GM13977 (cell line): ENCODE measurements around the gene RAB3C.
A peak's percentile ranks its signal among the peaks of the same experiment; 100 is the strongest.

ENCODE experiments used
- DNase-seq: peaks from one replicate; pipeline ENCODE4 v3.0.0; 2012; ENCODE audit warnings: low spot score
- CTCF ChIP-seq: IDR thresholded peaks from 2 replicates; pipeline ENCODE4 v1.5.1; 2012; ENCODE audit warnings: mild to moderate bottlenecking, control low read depth; ENCODE audit not compliant: insufficient read depth; ENCODE audit errors: extremely low read depth, missing control alignments
- in situ Hi-C: fragments of 300-500 bp; cut with MboI; formaldehyde crosslinking; loops from one replicate; pipeline ENCODE4 v1.12.0; 2022; ENCODE audit warnings: low sequenced_read_pairs, low pct_unique_long_range_greater_than_20kb, mixed read lengths, inconsistent platforms; ENCODE audit not compliant: unreplicated experiment

RAB3C gene

DNA sequence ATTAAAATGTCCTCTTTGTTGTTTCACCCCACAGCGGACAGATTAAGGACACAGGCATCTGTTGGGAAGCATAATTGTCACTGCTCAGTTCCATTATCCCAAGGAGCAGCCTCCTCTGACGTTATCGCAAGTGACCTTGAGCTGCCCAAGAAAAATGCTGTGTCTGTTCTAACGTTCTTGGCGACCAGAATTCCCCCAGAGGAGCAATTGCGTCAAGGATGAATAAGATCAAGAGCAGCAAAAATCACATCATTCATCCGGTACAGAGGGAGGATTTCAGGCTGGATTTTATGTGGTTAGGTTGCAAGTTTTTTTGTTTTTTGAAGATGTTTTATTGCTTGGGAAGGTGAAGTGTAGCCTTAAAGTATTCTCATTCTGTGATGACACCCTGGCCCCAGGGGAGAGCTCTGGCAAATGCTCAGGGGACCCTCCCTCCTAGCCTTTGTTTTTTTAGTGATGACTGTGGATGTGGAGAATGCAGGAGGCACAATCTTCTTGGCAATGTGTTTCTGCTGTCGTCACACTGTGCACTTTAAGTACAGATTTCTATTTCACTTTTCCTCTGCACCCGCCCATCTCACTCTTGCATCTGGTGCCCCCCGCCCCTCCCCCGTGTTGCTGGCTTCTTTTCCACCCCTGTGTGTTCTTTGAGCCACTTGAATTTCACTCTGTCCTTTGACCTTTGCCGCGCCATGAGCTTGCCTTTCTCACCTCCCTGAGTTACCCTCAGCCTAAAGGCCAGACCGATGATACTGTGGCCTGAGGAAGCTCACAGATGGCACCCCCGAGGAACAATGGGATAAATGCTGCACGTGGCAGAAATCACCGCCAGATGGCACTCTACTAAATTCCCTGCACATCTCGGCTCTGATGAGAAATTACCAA, 308.5 kb downstream of the RAB3C start:
- in situ Hi-C loops, result loop anchor here (25.0 kb wide), 2 partner anchors 121 to 271 kb away; no protein-coding TSS in a partner anchor
- DNase-seq, result peak; percentile 48
- TF ChIP-seq CTCF, result peak; percentile 72

- no peak for TF ChIP-seq CTCF
- DNase-seq, result no peak
- in situ Hi-C loops, result loop anchor here (25.0 kb wide), 2 partner anchors 120 to 270 kb away; no protein-coding TSS in a partner anchor
Measured at GRCh38 chr5:58891971-58892343, 309.1 kb downstream of the RAB3C start.

- in situ Hi-C loops, result loop anchor here (25.0 kb wide), 2 partner anchors 119 to 269 kb away; no protein-coding TSS in a partner anchor
- TF ChIP-seq CTCF, result no peak
- DNase-seq, result no peak
Measured at GRCh38 chr5:58893551-58893950, 310.7 kb downstream of the RAB3C start.

- TF ChIP-seq CTCF, result no peak
- in situ Hi-C loops, result loop anchor here (25.0 kb wide), 2 partner anchors 114 to 264 kb away; no protein-coding TSS in a partner anchor
- no peak for DNase-seq
Measured at GRCh38 chr5:58898006-58898405, 315.1 kb downstream of the RAB3C start.

- TF ChIP-seq CTCF, result no peak
- in situ Hi-C loops, result loop anchor here (25.0 kb wide), 2 partner anchors 114 to 264 kb away; no protein-coding TSS in a partner anchor
- DNase-seq, result no peak
Measured at GRCh38 chr5:58898538-58898937, 315.7 kb downstream of the RAB3C start.

DNA sequence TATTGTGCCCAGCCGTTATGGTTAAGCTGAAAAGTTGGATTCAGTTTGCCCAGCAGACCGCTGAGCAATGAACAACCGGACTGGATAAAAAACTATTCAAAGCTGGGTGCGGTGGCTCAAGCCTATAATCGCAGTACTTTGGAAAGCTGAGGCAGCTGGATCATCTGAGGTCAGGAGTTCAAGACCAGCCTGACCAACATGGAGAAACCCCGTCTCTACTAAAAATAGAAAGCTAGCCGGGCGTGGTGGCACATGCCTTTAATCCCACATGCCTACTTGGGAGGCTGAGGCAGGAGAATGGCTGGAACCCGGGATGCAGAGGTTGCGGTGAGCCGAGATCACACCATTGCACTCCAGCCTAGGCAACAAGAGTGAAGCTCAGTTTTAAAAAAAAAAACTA, 318.4 kb downstream of the RAB3C start:
- no peak for DNase-seq
- no peak for TF ChIP-seq CTCF
- in situ Hi-C loops, result no loop called here
